Aorta (tissue), 5 donors: ENCODE measurements around the gene HSD17B3. TPM values are rescaled to one million over a fixed set of nuclear protein-coding genes. Genes with fewer than 3 reads are reported as not detected.
A peak's percentile ranks its signal among the peaks of the same experiment; 100 is the strongest.
"Not testable (repeated sequence)": the region's sequence is repeated elsewhere in the genome, so short reads cannot be mapped to it uniquely, and the experiment has no call there.

Source experiments
- ATAC-seq: fragments of 200-7000 bp; cut with Tn5 transposase; one replicate; pipeline ENCODE4 v1.9.1; 2022; ENCODE audit warnings: moderate library complexity; ENCODE audit not compliant: low FRiP score
- DNase-seq, 2 donors: peaks; one replicate each; pipeline ENCODE4 v3.0.0-alpha.2; 2020
- H3K27ac ChIP-seq, 2 donors: one replicate each; pipeline ENCODE4 v1.5.1; 2013; ENCODE audit warnings: low read length in 2 of 2, mild to moderate bottlenecking in 2 of 2, moderate library complexity in 2 of 2, control low read depth in 1 of 2, inconsistent platforms in 1 of 2, low read depth in 1 of 2
- H3K27me3 ChIP-seq, 2 donors: one replicate each; pipeline ENCODE4 v1.6.1; 2013; ENCODE audit warnings: control low read depth in 1 of 2, low read length in 1 of 2, mild to moderate bottlenecking in 1 of 2, moderate library complexity in 1 of 2; ENCODE audit not compliant: insufficient read depth in 2 of 2, control insufficient read depth in 1 of 2
- H3K36me3 ChIP-seq, 2 donors: one replicate each; pipeline ENCODE4 v1.6.1; 2013; ENCODE audit warnings: control low read depth in 1 of 2, low read length in 1 of 2, mild to moderate bottlenecking in 1 of 2; ENCODE audit not compliant: insufficient read depth in 2 of 2, control insufficient read depth in 1 of 2
- H3K4me1 ChIP-seq, 2 donors: one replicate each; pipeline ENCODE4 v1.6.1; 2013; ENCODE audit warnings: low read length in 2 of 2, control low read depth in 1 of 2, mild to moderate bottlenecking in 1 of 2, moderate library complexity in 1 of 2; ENCODE audit not compliant: insufficient read depth in 2 of 2, control insufficient read depth in 1 of 2
- H3K4me3 ChIP-seq, 2 donors: one replicate each; pipeline ENCODE4 v1.5.1; 2013; ENCODE audit warnings: low read length in 2 of 2, control low read depth in 1 of 2, mild to moderate bottlenecking in 1 of 2
- H3K9me3 ChIP-seq: one replicate; pipeline ENCODE4 v1.6.1; 2013; ENCODE audit warnings: mild to moderate bottlenecking, low read length; ENCODE audit not compliant: control insufficient read depth
- WGBS, 2 donors: extraction: QIAGEN DNeasy Blood & Tissue Kit; methylation state at CpG; one replicate each; pipeline ENCODE4 v1.1.7; 2013; 5-methylcytosine and 5-hydroxymethylcytosine counted together
- intact Hi-C, 2 donors: fragments of 100-400 bp; cut with DNase I; formaldehyde crosslinking; loops; one replicate each; pipeline versions ENCODE4 v1.14.2 to v1.15.0; 2022
- polyA plus RNA-seq, 2 donors: library from polyadenylated mRNA; stranded (reverse); fragments of 200-250 nt; gene quantifications; one replicate each; pipeline ENCODE4 v1.2.3, GENCODE V29; 2013
- total RNA-seq, 2 donors: library from RNA; stranded (reverse); fragmentation: NEBNext Ultra II Directional; extraction: Animal tissue kit (Norgen Biotek cat#: 25700); gene quantifications; one replicate each; pipeline ENCODE4 v1.2.1, GENCODE V29; 2021
- donor health status: healthy with polysubstance abuse.
- donor health status: Bipolar disorder and iron deficiency.
- donor health status: DM: no; HTN: no; CAD: no.
- donor health status: DM: no; HTN: no; CAD: no.
- donor health status: DM: yes; HTN: yes; CAD: no.

HSD17B3 gene
- total and polyA plus RNA-seq, 4 donors = 2.2 to 17.7 (median 2.6) TPM; not detected in 1

DNA sequence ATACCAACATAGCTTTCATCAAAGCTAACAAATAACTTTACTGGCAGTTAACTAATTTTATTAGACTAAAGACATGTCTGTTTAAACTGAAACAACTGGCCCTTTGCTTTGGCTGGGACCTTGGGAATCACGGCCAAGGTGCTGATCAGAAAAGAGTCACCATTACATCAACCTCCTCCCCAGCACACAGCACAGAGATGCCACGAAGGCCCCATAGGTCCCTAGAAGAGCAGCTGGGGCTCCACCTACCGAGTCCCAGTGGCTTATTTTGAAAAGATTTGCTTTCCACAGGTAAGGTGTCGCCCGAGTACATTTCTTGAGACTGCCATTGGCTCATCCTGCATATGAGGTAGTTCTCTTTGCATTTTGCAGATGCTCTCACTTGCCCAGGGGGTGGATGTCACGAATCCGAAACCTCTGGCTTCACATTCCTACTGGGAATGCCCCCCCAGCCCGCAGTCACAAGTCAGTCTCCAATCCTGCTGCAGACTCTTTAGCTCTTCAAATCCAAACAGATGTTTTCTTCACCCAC lies 18.8 kb upstream of the HSD17B3 start:
- no peak overlapping the region for H3K4me3 ChIP-seq
- 64 to 67% methylated on average over 8 of the region's 8 CpGs for WGBS, 2 donors
- DNase-seq (no peak), ATAC-seq (no peak)
- no peaks in the 10 kb centered on the region for H3K27me3 ChIP-seq
- H3K4me1 ChIP-seq = no peaks in the 10 kb centered on the region
- H3K9me3 ChIP-seq = no peaks in the 10 kb centered on the region
- intact Hi-C loops = loop anchor here in 1 of 2 donors (10.0 kb wide), 1 partner anchor 134 kb away; the partner anchor contains the start of gene HABP4
- no peak overlapping the region for H3K27ac ChIP-seq
- peaks cover 0 to 2% of the 10 kb centered on the region in 2 donors for H3K36me3 ChIP-seq

DNA sequence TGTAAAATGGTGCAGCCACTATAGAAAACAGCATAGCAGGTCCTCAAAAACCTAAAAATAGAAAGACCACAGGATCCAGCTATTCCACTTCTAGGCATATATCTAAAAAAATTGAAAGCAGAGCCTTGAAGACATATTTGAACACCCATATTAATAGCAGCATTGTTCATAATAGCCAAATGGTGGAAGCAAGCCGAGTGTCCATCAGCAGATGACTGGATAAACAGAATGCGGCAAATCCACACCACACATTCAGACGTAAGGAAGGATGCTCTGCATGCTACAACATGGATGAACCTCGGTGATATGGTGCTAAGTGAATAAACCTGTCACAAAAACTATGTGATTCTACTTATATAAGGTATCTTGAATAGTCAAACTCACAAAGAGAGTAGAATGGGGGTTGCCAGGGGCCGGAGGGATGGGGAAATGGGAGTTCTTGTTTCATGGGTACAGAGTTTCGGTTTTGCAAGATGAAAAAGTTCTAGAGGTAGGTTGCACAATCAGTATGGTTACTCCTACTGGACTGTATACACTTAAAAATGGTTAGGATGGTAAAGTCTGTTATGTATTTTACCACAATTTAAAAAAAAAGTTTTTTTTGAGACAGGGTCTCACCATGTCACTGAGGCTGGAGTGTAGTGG lies 17.1 kb upstream of the HSD17B3 start:
- intact Hi-C loops = loop anchor here in 1 of 2 donors (5.0 kb wide), 1 partner anchor 87 kb away; no protein-coding TSS in a partner anchor
- no peak overlapping the region for H3K4me3 ChIP-seq
- no peak for ATAC-seq
- H3K27me3 ChIP-seq = no peaks in the 10 kb centered on the region
- no peak for DNase-seq
- peaks cover 1% of the 10 kb centered on the region for H3K9me3 ChIP-seq
- WGBS, 2 donors = 74 to 97% methylated on average over 6 of the region's 6 CpGs
- peaks cover 0 to 2% of the 10 kb centered on the region in 2 donors for H3K36me3 ChIP-seq
- no peaks in the 10 kb centered on the region for H3K4me1 ChIP-seq
- H3K27ac ChIP-seq = no peak overlapping the region

DNA sequence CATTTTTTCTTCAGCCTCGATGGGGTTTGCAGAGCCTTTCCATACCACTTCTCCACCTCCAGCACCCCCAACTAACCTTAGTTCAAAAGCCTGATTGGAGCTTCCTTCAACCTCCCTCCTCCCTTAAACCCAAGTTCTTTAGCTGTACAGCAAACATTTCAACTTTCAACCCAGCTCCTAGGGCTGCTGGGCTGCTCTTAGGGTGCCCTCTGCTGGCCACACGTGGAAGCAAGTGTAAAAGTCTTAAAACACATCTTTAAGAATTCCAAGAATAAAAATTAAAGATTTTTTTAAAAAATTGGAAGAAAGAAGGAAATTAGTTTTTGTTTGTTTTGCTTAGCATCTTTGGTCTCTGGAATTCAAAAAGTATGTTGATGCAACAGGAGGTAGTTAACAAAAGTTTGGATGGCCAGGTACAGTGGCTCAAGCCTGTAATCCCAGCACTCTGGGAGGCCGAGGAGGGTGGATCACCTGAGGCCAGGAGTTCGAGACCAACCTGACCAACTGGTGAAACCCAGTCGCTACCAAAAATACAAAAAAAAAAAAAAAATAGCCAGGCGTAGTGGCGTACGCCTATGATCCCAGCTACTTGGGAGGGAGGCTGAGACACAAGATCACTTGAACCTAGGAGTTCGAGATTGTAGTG lies 15.5 kb upstream of the HSD17B3 start:
- H3K36me3 ChIP-seq = peaks cover 0 to 2% of the 10 kb centered on the region in 2 donors
- H3K27ac ChIP-seq = no peak overlapping the region
- no peak overlapping the region for H3K4me3 ChIP-seq
- DNase-seq (no peak), ATAC-seq (peak; percentile 81)
- WGBS, 2 donors = 41 to 58% methylated on average over 8 to 9 of the region's 9 CpGs
- peaks cover 4% of the 10 kb centered on the region for H3K9me3 ChIP-seq
- H3K4me1 ChIP-seq = no peaks in the 10 kb centered on the region
- intact Hi-C loops = loop anchor here in 1 of 2 donors (5.0 kb wide), 1 partner anchor 85 kb away; no protein-coding TSS in a partner anchor
- H3K27me3 ChIP-seq = no peaks in the 10 kb centered on the region

DNA sequence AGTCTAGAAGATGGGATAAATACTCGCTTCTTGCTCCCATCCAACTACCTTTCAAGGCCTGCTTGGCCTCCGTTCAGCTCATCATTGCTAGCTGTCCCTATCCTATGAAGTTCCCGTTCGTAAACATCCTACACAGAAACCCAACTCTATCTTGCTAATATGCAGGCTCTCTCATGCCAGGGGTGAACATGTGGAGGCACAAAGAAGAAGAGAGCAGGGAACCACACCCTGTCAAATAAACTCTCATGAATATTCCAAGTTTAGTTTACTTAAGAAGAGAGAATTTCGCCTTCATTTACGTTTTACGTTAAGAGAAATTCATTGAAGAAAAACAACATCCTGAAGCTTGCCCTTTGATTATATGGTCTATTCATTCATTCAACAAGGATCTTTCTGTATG lies 7.9 kb upstream of the HSD17B3 start:
- Histone ChIP-seq H3K4me1 (no peaks in the 10 kb centered on the region), H3K27ac (no peak overlapping the region), H3K27me3 (no peaks in the 10 kb centered on the region), H3K9me3 (peaks cover 4% of the 10 kb centered on the region), H3K36me3 (no peaks in the 10 kb centered on the region), H3K4me3 (no peak overlapping the region)
- intact Hi-C loops = no loop called here
- 91 to 94% methylated on average over 7 of the region's 7 CpGs for WGBS, 2 donors
- no peak for DNase-seq
- no peak for ATAC-seq

DNA sequence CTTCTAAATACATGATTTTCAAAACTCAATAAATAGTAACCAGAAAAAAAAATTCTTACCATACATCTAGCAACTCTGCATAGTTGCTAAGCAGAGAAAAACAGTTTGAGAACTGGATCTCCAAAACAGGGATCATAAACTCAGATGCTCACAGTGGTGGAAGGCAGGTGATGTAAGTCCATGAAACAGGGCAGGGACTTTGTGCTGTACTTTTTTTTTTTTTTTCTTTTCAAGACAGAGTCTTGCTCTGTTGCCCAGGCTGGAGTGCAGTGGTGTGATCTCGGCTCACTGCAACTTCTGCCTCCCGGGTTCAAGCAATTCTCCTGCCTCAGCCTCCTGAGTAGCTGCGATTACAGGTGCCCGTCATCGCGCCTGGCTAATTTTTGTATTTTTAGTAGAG lies 5.0 kb upstream of the HSD17B3 start:
- H3K4me1 ChIP-seq, H3K9me3 ChIP-seq, DNase-seq, H3K4me3 ChIP-seq, H3K36me3 ChIP-seq, ATAC-seq, H3K27ac ChIP-seq, intact Hi-C loops, H3K27me3 ChIP-seq: not testable (repeated sequence)
- WGBS, 2 donors = 97% methylated on average over 6 of the region's 6 CpGs

DNA sequence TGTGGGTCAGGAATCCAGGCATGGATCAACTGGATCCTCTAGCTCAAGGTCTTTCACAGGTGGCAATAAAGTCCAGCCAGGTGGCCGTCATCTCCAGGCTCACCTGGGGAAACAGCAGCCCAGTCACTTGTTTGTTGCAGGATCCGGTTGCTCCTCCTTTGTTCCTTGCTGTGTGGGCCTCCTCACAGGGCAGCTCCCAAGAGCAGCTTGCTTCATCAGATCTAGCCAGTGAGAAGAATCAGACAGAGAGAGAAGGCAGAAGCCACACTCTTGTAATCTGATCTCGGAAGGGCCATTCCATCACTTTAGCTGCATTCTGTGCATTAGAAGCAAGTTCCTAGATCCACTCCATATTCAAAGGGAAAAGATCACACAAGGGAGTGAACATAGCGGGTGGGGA lies 3.2 kb upstream of the HSD17B3 start:
- Histone ChIP-seq H3K36me3 (no peaks in the 10 kb centered on the region), H3K4me3 (no peak overlapping the region), H3K9me3 (no peaks in the 10 kb centered on the region), H3K27me3 (no peaks in the 10 kb centered on the region), H3K27ac (no peak overlapping the region), H3K4me1 (no peaks in the 10 kb centered on the region)
- no peak for ATAC-seq
- WGBS, 2 donors = 53 to 83% methylated on average over 4 of the region's 4 CpGs
- intact Hi-C loops = no loop called here
- no peak for DNase-seq

DNA sequence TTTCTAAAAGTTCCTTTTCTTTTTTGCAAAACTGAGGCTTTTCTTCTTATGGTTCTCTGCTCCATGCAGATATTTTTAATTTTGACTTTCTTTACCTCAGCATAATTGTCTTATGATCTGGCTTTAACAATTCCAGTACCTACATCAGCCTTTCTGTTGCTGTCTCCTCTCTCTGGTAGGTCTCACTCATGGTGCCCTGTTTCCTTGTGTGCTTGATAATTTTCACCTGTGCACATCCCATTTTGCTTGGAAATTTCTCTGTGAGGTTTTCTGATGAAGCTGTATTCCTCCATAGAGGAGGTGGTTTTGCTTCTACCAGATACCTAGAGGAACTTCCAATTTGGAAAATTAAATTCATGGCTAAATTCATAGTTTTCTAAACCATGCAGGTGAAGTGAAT lies 2.3 kb upstream of the HSD17B3 start:
- no peak overlapping the region for H3K4me3 ChIP-seq
- ATAC-seq (no peak), DNase-seq (no peak)
- no peaks in the 10 kb centered on the region for H3K36me3 ChIP-seq
- H3K4me1 ChIP-seq = no peaks in the 10 kb centered on the region
- no peak overlapping the region for H3K27ac ChIP-seq
- intact Hi-C loops = no loop called here
- H3K9me3 ChIP-seq = no peaks in the 10 kb centered on the region
- H3K27me3 ChIP-seq = no peaks in the 10 kb centered on the region

DNA sequence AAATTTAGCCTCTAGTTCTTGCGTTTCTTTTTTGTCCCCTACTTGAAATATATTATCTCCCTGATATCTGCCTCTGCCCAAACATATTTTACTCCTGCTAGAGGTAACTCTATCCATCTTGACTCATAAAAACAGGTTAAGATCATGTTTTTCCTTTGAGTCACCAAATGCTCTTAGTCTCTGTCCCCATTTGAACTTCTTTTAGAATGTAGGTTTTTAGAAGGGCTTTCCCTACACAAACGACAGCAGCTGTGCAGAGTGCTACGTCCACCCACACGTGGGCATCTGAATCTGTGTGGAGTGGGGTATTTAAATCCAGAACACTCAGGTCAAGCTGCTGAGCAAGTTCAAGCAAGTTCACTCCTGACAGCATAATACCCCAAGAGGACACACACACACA lies 2.2 kb downstream of the HSD17B3 start:
- no peak for ATAC-seq
- Histone ChIP-seq H3K27ac (no peak overlapping the region), H3K27me3 (no peaks in the 10 kb centered on the region), H3K36me3 (no peaks in the 10 kb centered on the region), H3K4me3 (no peak overlapping the region), H3K9me3 (peaks cover 2% of the 10 kb centered on the region), H3K4me1 (no peaks in the 10 kb centered on the region)
- WGBS, 2 donors = 49 to 52% methylated on average over 4 of the region's 4 CpGs
- intact Hi-C loops = no loop called here
- DNase-seq = no peak

DNA sequence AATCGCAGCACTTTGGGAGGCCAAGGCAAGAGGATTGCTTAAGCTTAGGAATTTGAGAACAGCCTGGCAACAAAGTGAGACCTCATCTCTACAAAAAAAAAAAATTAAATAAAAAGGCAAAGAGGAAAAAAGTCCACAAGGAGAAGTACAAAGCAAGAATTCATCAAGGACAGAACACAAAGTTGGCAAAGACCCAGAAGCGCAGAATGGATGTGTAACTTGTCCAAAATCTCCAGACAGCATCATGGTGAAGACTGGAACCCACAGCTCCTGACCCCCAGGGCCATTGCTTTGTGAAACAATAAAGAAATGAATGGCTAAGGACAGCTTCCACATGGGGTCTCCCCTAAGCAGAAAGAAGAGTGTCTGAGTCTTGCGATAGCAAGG lies 7.8 kb downstream of the HSD17B3 start:
- DNase-seq (no peak), ATAC-seq (no peak)
- H3K4me3 ChIP-seq = no peak overlapping the region
- no peak overlapping the region for H3K27ac ChIP-seq
- intact Hi-C loops = no loop called here
- H3K9me3 ChIP-seq = peaks cover 2% of the 10 kb centered on the region
- 88 to 94% methylated on average over 3 of the region's 3 CpGs for WGBS, 2 donors
- no peaks in the 10 kb centered on the region for H3K27me3 ChIP-seq
- H3K4me1 ChIP-seq = no peaks in the 10 kb centered on the region
- H3K36me3 ChIP-seq = no peaks in the 10 kb centered on the region
